Liver (tissue), 9 donors: ENCODE measurements around the gene RABAC1. TPM values are rescaled to one million over a fixed set of nuclear protein-coding genes. Genes with fewer than 3 reads are reported as not detected.

Experiments used
- DNase-seq: peaks from one replicate; pipeline ENCODE4 v3.0.0-alpha.2; 2017; ENCODE audit warnings: low spot score
- H3K27ac ChIP-seq, 2 donors: one replicate each; pipeline ENCODE4 v1.7.0; 2013; ENCODE audit warnings: inconsistent platforms in 2 of 2, low read length in 2 of 2, control low read depth in 1 of 2, low read depth in 1 of 2, mild to moderate bottlenecking in 1 of 2
- H3K27me3 ChIP-seq, 4 donors: one replicate each; pipeline versions ENCODE4 v1.6.1 to v1.7.0; 2013; ENCODE audit warnings: low read length in 3 of 4, inconsistent platforms in 1 of 4, mild to moderate bottlenecking in 1 of 4, moderate library complexity in 1 of 4; ENCODE audit not compliant: control insufficient read depth in 4 of 4, insufficient read depth in 4 of 4
- H3K36me3 ChIP-seq, 4 donors: one replicate each; pipeline versions ENCODE4 v1.6.1 to v1.7.0; 2013; ENCODE audit warnings: low read length in 3 of 4, mild to moderate bottlenecking in 3 of 4, low read depth in 1 of 4, moderate library complexity in 1 of 4; ENCODE audit not compliant: control insufficient read depth in 4 of 4, insufficient read depth in 3 of 4
- H3K4me1 ChIP-seq, 4 donors: one replicate each; pipeline versions ENCODE4 v1.6.1 to v1.7.0; 2013; ENCODE audit warnings: low read length in 3 of 4, mild to moderate bottlenecking in 3 of 4, moderate library complexity in 1 of 4; ENCODE audit not compliant: control insufficient read depth in 4 of 4, insufficient read depth in 4 of 4
- H3K4me3 ChIP-seq, 3 donors: one replicate each; pipeline versions ENCODE4 v1.6.1 to v1.7.0; 2013; ENCODE audit warnings: low read length in 3 of 3, control low read depth in 1 of 3, low read depth in 1 of 3, mild to moderate bottlenecking in 1 of 3
- H3K9ac ChIP-seq, 2 donors: one replicate each; pipeline ENCODE4 v1.7.0; 2013; ENCODE audit warnings: low read length in 2 of 2, mild to moderate bottlenecking in 2 of 2, moderate library complexity in 2 of 2, control low read depth in 1 of 2, low read depth in 1 of 2
- H3K9me3 ChIP-seq, 4 donors: one replicate each; pipeline versions ENCODE4 v1.6.1 to v1.7.0; 2013; ENCODE audit warnings: low read length in 3 of 4; ENCODE audit not compliant: control insufficient read depth in 4 of 4
- ATF3 ChIP-seq: IDR thresholded peaks from 2 replicates; pipeline ENCODE4 v1.6.1; 2016; ENCODE audit warnings: antibody characterized with exemption
- CTCF ChIP-seq: fragments of 150-350 bp; IDR thresholded peaks from 2 replicates; pipeline ENCODE4 v1.5.1; 2017; ENCODE audit warnings: improper control_type of control experiment, low read depth, low read length; ENCODE audit not compliant: missing input control
- FOXA2 ChIP-seq: IDR thresholded peaks from 2 replicates; pipeline ENCODE4 v1.6.1; 2016; ENCODE audit warnings: antibody characterized with exemption
- GABPA ChIP-seq, 2 donors: IDR thresholded peaks in 1 of 2; conservative IDR thresholded peaks in 1 of 2; 2 replicates each; pipeline ENCODE4 v1.6.1; 2016; ENCODE audit warnings: antibody characterized with exemption in 2 of 2, mild to moderate bottlenecking in 1 of 2, moderate library complexity in 1 of 2
- HNF4A ChIP-seq, 2 donors: conservative IDR thresholded peaks; 2 replicates each; pipeline ENCODE4 v1.6.1; 2016; ENCODE audit warnings: antibody characterized with exemption in 2 of 2, mild to moderate bottlenecking in 2 of 2
- HNF4G ChIP-seq: IDR thresholded peaks from 2 replicates; pipeline ENCODE4 v1.6.1; 2016; ENCODE audit warnings: antibody characterized with exemption
- JUND ChIP-seq, 2 donors: IDR thresholded peaks; 2 replicates each; pipeline ENCODE4 v1.6.1; 2016; ENCODE audit warnings: antibody characterized with exemption in 2 of 2
- NR2F2 ChIP-seq: IDR thresholded peaks from 2 replicates; pipeline ENCODE4 v1.6.1; 2016; ENCODE audit warnings: antibody characterized with exemption
- RAD21 ChIP-seq, 2 donors: IDR thresholded peaks; 2 replicates each; pipeline ENCODE4 v1.6.1; 2016; ENCODE audit warnings: antibody characterized with exemption in 2 of 2, mild to moderate bottlenecking in 2 of 2
- REST ChIP-seq: IDR thresholded peaks from 2 replicates; pipeline ENCODE4 v1.6.1; 2016; ENCODE audit warnings: antibody characterized with exemption, mild to moderate bottlenecking
- RXRA ChIP-seq, 2 donors: IDR thresholded peaks; 2 replicates each; pipeline ENCODE4 v1.6.1; 2017 to 2018; ENCODE audit warnings: antibody characterized with exemption in 2 of 2, mild to moderate bottlenecking in 1 of 2
- SP1 ChIP-seq: IDR thresholded peaks from 2 replicates; pipeline ENCODE4 v1.6.1; 2018; ENCODE audit warnings: antibody characterized with exemption, mild to moderate bottlenecking
- TAF1 ChIP-seq: conservative IDR thresholded peaks from 2 replicates; pipeline ENCODE4 v1.6.1; 2016; ENCODE audit warnings: antibody characterized with exemption, mild to moderate bottlenecking
- YY1 ChIP-seq: IDR thresholded peaks from 2 replicates; pipeline ENCODE4 v1.6.1; 2016; ENCODE audit warnings: antibody characterized with exemption, mild to moderate bottlenecking
- ZBTB33 ChIP-seq: IDR thresholded peaks from 2 replicates; pipeline ENCODE4 v1.6.1; 2016; ENCODE audit warnings: antibody characterized with exemption
- WGBS: extraction: QIAGEN DNeasy Blood & Tissue Kit; methylation state at CpG from one replicate; pipeline ENCODE4 v1.1.7; 2013; 5-methylcytosine and 5-hydroxymethylcytosine counted together
- polyA plus RNA-seq, 2 donors: library from polyadenylated mRNA; stranded (reverse) in 1 of 2; unstranded in 1 of 2; fragments of 200-250 nt in 1 of 2; fragments of >200 nt in 1 of 2; fragmentation: Nextera tagmentation in 1 of 2; extraction: Ambion mirVana in 1 of 2; gene quantifications; one replicate each; pipeline versions ENCODE4 v1.2.1 to v1.2.3, GENCODE V29; 2013 to 2015
- total RNA-seq, 2 donors: library from RNA; depleted of rRNA; stranded (reverse); fragments of >200 nt; gene quantifications; one replicate each; pipeline ENCODE4 v1.2.3, GENCODE V29; 2014
- donor health status: healthy.
- donor health status: healthy.
- donor health status: healthy.
- donor health status: healthy.
- donor health status: healthy.

RABAC1 gene
- total and polyA plus RNA-seq, 4 donors, result 43.2 to 161 (median 99.3) TPM

- Histone ChIP-seq H3K4me3 (no peak overlapping the region), H3K4me1 (peaks cover 0 to 5% (median 2%) of the 10 kb centered on the region in 4 donors), H3K36me3 (no peaks in the 10 kb centered on the region), H3K27ac (no peak overlapping the region), H3K9ac (no peak overlapping the region), H3K9me3 (no peaks in the 10 kb centered on the region), H3K27me3 (peaks cover 0 to 20% (median 8%) of the 10 kb centered on the region in 4 donors)
- no peak for TF ChIP-seq JUND (IDR thresholded peaks at IDR 0.05)
- no peak for TF ChIP-seq RAD21 (IDR thresholded peaks at IDR 0.05)
- TF ChIP-seq HNF4A (conservative IDR thresholded peaks at IDR 0.05), result no peak
- TF ChIP-seq TAF1, result no peak
- TF ChIP-seq YY1, result no peak
- TF ChIP-seq REST, result no peak
- no peak for TF ChIP-seq SP1
- TF ChIP-seq GABPA (IDR thresholded peaks at IDR 0.05 in 1 of 2, conservative IDR thresholded peaks at IDR 0.05 in 1 of 2), result no peak
- TF ChIP-seq FOXA2, result no peak
- TF ChIP-seq ATF3, result no peak
- TF ChIP-seq NR2F2, result no peak
- no peak for TF ChIP-seq RXRA (IDR thresholded peaks at IDR 0.05)
- no peak for TF ChIP-seq CTCF
- no peak for TF ChIP-seq ZBTB33
- no peak for TF ChIP-seq HNF4G
- no peak for DNase-seq
- WGBS, result 61% methylated on average over 7 of the region's 7 CpGs
Measured at GRCh38 chr19:41933693-41934426, 25.3 kb downstream of the RABAC1 start.
